Urothelium cell line (cell line): ENCODE measurements around the gene SLC47A2.
"Not testable (repeated sequence)": the region's sequence is repeated elsewhere in the genome, so short reads cannot be mapped to it uniquely, and the experiment has no call there.

Source experiments
- DNase-seq: peaks from one replicate; pipeline ENCODE4 v3.0.0; 2011; ENCODE audit warnings: low spot score, mixed read lengths
- FAIRE-seq: peaks from 2 replicates; lab custom pipeline; 2011; peaks lifted over from hg19 to GRCh38; lab: Jason Lieb, UNC

Gene SLC47A2

DNA sequence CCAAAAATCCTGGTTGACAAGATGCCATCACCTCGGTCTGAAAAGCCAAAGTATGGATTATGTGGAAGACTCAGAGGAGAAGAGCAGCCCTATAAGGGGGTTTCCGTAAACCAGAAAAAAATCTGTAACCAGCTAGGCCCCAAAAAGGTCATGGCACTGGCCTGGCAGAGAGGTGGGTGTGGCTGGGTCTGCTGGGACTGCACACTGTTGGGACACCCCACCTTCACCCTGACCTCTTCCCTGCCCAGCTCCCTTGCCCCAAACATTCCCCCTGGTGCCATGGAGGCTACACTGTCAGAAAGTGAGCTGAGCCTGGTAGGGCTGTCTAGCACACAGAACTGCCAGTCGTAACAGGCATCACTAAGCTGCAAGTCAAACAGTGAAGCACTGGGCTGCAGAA is 6.5 kb downstream of the SLC47A2 start:
- no peak for FAIRE-seq
- no peak for DNase-seq

DNA sequence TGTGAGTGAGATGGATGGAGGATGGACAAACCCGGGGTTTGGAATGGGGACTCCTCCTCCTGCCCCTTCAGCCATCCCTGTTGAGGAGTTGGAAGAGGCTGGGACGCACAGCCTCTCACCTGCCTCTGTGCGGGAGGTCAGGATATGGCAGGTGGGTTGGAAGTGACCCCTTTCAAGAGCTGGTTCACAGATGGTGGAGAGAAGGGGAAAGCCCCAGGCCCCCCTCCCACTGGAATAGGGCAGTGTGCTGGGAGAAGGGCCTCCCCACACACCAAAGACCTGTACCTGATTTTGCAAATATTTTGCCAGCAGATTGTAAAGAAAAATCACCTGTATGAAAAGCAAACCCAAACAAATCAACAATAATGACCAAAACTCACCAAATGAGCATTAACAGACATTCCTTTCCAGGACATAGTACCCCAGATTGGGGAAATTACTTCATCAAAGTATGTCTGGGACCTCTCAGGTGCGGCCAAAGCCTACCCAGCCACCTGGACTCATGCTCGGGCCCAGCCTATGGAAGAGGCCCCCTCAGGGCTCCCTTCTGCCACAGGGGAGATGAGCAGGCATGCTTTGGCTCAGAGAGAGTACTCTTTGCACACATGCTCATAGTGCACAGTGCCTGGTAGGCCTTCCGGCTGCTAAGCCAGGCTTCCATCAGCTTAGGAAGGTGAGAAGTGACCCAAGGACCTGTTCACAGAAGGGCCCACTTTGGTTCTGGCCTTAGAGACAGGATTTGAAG is 7.8 kb downstream of the SLC47A2 start:
- DNase-seq (no peak), FAIRE-seq (no peak)

DNA sequence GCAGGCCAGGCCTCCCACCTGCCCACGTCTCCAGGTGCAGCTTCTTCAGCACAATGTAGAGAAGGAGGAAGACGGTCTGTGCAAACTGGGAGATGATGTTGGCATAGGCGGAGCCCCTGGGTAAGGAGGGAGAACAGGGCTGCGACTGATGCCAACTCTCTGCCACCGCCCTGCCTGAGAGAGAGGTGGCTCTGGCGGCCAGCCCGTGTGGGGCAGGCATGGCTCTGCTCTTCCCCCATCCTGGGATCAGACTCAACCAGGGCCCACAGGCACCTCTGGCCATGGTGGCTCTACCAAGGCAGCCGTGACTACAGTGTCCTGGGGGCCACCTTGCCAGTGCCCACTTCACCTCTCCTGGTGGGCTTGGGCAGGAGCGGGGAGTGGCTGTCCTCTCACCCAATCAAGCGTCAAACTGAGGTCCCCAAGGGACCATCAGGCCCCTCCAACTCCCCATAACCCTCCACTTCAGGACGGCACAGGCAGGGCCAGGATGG is 8.6 kb downstream of the SLC47A2 start:
- FAIRE-seq (no peak), DNase-seq (no peak)

DNA sequence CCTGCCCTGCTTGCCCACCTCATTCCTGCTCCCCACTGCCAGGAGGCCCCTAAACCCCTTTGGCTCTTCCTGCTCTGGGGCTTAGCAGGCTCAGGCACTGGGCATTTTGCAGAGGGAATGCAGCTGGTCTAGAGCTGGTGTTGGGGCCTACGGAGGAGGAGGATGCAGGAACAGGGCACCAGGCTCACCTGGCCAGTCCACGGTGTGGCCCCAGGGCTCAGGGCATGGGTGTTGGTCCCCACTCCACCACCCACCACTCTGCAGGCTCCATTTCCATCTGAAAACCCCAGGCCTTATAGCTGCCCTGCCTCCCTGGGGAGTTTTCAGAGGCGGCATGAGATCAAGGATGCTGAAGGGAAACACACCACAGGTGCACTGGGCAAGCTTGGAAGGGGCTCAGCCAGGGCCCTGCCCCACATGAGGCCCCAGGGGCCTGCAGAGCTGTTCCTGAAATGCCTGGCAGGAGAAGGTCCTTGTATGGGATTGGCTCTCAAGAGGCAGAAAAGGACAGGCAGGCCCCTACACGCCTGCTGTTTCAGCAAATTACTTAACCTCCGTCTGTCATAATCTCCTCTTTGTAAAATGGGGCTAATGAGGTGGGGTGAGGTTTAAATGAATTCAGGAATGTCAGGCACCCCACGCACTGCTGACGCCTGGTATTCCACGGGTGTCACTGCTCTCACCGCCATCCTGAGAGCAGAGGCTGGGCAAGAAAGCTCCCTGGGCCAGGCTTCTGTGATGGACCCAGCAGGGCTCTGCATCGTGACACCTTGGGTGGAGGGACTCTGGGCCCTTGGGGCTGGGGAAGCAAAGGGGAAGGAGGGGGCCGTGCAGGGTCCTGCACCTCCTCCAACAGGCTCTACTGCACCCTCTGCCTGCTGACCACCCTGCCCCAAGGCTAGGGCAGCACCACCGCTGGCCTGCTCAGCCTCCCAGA is 9.3 kb downstream of the SLC47A2 start:
- DNase-seq (no peak), FAIRE-seq (no peak)

DNA sequence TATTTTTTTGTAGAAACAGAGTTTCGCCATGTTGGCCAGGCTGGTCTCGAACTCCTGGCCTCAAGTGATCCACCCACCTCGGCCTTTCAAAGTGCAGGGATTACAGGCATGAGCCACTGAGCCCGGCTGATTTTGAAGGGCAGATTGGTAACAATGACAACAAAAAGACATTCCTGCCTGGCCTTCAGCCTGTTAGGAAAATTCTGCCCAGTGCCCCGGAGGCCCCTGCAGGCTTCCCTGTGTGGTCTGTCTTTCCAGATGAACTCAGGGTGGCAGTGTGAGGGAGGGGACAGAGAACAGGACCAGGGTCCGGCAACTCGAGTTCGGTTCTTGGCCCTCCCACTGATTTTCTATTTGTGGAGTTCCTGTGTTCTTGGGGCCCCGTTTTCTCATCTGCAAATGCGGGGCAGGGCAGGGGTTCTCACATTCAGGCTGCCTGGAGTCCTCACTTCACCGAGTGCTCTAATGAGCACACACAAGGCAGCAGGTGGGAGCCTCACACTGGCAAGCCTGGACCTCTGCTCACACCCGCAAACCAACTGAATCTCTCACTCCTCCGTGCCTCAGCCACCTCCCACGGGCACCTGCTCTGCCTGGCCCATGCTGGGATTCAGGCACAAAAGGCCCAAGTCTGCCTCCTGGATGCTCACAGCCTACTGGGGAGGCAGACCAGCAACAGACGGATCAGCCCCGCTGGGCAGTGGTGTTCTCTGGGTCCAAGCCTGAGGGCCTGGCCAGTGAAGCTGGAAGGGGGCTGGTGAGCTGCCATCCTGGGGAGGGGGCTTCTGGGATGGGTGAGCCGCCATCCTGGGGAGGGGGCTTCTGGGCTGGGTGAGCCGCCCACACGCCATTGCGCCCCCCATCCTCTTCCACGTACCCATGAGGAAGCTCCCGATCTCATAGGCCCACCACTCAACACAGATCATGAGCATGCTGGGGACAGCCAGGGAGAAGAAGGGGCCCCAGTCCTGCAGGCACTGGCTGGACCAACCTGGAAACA is 10.3 kb downstream of the SLC47A2 start:
- FAIRE-seq (no peak), DNase-seq (peak; percentile 3)

DNA sequence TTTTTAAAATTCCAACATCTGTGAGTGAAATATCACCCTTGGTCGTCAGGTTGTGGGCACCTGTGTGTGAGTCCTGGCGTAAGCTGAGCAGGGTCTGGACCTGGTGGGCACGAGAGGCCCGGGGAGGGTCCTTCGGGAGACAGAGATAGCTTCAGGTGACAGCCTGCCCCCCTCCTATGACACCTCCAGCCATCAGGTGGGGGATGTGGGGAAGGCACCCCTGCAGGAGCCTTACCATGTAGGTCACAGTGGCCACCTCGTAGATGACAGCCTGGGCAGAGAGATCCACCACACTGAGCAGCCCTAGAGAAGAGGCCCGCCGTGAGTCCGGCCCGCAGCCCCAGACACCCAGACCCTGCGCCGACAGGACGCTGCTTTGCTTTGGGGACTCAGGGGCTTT is 11.2 kb downstream of the SLC47A2 start:
- DNase-seq = no peak
- no peak for FAIRE-seq

DNA sequence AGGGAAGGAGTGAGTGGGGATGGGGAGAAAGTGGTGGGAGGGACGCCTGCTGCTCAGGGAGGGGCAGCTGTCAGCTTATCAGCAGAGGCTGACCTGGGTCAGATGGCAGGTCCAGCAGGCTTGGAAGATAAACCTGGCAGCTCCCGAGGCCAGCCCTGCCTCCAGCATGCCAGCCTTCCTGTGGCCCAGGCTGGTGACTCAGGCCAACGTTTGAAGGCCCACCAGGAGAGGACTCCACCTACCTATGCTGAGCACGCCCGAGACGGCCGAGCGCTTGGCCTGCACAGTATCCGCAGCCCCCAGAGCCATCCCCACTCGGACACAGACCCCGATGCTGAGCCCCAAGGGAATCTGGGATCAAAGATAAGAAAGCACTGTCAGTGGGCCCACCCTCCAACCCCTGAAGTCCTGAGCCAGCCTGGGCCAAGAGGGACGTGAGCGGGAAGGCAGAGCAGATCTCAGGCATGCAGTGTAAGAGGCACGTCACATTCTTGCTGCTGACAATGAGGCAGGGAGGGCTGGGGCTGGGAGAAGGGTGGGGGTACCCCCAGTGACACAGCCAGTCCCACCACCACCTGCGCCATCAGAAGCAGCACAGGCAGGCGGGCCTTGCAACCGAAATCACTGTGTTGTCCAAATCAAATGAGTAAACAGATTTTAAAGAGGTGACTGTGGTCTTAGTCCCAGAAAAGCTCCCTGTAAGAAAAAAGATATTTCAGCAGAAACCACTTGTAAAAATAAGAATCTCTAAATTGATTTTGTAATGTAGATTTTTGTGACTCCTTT is 12.4 kb downstream of the SLC47A2 start:
- no peak for FAIRE-seq
- no peak for DNase-seq

DNA sequence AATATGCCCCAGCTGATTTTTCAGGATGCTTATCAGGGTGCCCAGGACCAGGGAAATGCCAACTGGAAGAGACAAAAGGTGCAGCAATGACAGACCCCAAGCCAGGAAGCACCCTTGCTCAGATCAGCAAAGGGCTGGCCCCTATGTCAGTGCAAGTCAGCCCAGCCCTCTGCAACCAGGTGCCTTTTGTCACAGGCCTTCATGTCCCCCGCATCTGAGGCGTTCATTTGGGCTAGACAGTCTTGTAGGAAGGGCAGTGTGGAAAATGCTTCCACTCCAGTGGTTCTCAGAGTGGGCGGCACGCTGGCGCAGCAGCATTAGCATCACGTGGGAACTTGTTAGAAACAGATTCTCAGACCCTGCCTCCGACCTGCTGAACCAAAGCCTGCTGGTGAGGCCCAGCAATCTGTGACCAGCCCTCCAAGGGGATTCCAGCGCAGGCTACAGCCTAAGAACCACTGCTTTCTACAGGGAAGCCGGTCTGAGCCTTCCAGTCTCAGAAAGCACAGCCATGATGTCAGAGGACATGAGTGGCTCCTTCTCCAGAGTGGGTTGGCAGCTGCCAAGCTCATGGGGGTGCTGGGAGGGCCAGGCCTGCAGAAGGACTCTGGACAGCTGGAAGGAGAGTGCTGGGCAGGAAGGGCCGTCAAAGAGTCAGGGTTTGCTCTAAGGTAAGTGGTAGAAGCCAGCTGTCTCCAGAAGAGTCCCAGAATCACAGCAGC is 13.1 kb downstream of the SLC47A2 start:
- DNase-seq = no peak
- no peak for FAIRE-seq

DNA sequence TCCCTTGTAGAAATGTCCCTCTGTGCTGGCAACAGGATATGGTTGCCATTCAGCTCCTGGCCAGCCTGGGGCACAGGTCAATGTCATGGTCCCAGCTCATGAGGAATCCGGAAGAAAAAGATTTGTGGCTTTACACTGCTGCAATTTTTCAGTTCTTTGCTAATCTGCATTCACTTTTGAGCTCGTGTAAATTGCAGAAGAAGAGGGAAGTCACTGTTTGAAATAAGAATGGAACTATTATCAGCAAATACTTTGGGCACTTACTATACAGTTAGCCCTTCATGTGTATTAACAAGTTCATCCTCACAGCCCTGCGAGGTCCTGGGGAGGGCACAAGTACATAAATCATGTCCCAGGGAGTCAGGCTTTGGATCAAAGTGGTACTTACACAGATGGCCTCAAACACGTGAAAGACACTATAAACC is 14.2 kb downstream of the SLC47A2 start:
- FAIRE-seq = no peak
- no peak for DNase-seq

DNA sequence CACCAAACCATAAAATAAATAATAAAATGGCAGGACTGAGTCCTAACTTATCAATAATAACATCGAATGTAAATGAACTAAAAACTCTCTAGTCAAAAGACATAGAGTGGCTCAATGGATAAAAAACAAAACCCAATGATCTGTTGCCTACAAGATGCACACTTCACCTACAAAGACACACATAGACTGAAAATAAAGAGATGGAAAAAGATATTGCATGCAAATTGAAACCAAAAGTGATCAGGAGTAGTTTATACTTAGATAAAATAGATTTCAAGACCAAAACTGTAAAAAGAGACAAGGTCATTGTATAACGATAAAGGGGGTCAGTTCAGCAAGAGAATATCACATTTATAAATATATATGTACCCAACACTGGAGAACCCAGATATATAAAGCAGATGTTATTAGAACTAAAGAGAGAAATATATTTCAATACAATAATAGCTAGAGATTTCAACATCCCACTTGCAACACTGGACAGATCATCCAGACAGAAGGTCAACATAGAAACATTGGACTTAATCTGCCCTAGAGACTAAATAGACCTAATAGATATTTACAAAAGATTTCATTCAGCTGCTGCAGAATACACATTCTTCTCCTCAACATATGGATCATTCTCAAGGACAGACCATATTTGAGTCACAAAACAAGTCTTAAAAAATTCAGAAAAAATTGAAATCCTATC is 29.8 kb downstream of the SLC47A2 start:
- FAIRE-seq (no peak), DNase-seq (no peak)

DNA sequence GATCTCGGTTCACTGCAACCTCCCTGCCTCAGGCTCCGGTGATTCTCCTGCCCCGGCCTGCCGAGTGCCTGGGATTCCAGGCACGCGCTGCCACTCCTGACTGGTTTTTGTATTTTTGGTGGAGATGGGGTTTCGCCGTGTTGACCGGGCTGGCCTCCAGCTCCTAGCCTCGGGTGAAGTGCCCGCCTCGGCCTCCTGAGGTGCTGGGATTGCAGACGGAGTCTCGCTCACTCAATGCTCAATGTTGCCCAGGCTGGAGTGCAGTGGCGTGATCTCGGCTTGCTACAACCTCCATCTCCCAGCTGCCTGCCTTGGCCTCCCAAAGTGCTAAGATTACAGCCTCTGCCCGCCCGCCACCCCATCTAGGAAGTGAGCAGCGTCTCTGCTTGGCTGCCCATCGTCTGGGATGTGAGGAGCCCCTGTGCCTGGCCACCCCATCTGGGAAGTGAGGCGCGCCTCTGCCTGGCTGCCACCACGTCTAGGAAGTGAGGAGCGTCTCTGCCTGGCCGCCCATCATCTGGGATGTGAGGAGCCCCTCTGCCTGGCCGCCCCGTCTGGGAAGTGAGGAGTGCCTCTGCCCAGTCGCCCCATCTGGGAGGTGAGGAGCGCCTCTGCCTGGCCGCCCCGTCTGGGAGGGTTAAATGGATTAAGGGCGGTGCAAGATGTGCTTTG is 31.3 kb downstream of the SLC47A2 start:
- FAIRE-seq, DNase-seq: not testable (repeated sequence)

DNA sequence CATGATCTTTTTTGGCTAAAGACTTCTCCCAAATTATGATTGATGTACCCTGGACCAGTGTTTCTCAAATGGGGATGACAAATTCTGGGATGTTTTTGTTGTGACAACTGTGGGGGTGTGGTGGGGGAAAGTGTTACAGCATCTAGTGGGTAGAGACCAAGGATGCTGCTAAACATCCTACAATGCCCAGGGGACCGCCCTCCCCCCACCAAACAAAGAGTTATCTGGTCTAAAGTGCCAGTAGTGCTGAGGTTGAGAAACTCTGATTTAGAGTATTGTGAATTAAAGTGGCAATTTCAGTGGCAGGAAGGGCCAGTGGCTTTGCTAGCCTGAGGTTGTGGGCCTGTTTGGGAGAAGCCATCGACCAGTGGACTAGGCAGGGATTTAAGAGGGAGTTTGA is 33.3 kb downstream of the SLC47A2 start:
- FAIRE-seq (no peak), DNase-seq (no peak)

DNA sequence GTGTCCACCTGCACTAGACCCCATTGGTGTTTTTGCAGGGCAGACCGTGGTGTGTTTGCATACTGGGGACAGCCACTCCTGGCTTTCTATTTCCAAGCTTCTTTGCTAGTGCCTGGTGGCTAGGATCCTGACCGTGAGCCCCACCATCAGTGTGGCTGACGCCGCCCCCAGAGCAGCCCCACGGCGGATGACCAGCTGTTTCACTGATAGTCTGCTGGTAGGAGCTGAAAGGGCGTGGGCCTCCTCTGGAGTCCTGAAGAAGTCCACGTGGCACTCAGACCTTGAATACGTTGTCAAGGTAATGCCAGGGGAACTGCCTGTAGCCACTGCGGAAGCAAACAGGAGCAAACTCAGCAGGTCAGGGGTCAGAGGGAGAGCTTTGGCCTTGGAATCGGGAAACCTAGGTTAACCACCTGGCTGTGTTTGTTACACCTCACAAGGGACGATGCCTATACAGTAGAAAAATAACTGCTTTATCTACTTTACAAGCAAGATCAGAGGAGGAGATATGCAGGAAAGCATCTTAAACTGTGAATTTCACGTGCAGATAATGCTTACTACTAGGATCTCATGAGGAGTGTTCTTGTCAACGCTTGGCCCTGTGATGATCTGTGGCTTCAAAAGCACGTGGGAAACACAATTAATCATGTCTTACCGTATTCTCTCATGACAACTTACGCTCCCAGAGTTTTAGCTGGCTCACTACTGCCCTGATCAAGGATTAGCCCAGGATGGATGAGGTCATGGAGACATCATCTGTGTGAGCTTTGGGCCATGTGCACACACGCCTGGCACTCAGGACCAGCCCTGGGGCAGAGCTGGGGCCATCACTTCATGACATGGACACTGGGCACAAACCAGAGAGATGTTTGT is 37.6 kb downstream of the SLC47A2 start:
- FAIRE-seq = no peak
- no peak for DNase-seq

DNA sequence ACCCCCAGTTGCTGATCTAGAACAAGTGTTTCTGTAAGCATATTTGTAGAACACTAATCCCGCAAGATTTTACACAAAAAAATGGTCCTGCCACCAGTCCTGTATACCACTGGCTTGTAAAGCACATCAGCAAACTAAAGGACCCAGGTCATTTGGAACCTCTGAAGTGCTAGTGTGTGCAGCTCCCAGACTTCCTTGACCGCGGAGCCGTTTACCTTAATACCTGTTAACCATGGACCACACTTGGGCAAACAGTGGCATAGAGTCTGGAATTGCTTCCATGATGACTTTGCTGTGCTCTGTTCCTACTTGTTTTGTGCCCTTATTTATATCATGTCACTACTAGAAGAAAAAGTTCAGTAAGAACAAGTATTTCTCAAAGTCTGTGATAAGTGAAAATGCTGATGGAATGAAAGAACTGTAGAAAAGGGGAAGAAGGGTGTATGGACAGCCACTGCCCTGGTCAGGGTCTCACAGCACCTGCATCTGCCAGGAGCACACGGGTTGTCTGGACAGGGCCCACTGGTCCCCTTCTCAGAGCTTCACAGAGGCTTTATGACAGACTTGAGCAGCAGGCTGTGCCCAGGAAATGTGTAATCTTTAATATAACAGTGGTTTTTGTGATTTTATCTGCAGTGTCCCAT is 38.5 kb downstream of the SLC47A2 start:
- FAIRE-seq (no peak), DNase-seq (no peak)

DNA sequence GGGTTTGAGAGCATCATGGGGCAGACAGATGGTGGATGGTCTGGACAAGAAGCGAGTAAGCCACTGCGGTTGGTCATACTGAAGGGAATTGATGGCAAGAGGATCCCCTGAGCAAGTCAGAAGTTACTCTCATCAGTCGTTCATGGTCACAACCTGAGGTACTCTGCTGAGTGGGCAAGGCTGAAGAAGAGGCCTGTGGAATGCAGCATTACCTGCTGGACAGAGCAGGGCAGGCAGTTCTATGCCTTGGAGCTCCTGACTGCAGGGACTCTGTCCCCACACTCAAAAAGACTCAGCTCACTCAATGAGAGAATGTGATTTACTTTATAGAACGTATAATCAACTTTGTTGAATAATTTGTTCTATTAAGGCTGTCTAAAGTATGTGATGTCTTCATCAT is 39.5 kb downstream of the SLC47A2 start:
- DNase-seq (no peak), FAIRE-seq (no peak)

DNA sequence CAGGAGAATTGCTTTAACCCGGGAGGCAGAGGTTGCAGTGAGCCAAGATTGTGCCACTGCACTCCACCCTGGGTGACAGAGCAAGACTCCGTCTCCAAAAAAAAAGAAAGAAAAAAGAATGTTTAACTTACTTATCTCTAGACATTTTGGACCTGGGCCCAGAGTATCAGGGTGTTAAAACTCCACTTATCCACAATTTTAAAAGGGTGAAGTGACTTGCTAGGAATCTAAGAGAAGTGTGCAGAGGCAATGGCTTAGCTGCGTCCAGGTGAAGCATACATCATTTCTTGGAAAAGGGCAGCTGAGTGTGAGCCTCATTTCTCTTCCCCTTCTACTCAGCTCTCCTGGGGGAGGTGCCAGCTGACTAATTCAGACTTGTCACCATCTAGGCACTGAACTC is 42.8 kb downstream of the SLC47A2 start:
- no peak for FAIRE-seq
- no peak for DNase-seq
